GM18499 (cell line): ENCODE data around the gene C8G.

Experiments
- ATAC-seq: cut with Tn5 transposase; IDR thresholded peaks from one replicate; pipeline ENCODE4 v1.9.1; 2021; ENCODE audit warnings: moderate number of reproducible peaks; ENCODE audit not compliant: insufficient read depth, unreplicated experiment

The C8G gene

GRCh38 chr9:136964171-136964689 is 19.2 kb downstream of the C8G start:
- no peak for ATAC-seq

- ATAC-seq, result no peak
Measured at GRCh38 chr9:136964833-136965422, 19.9 kb downstream of the C8G start.

GRCh38 chr9:136965771-136966484 is 20.9 kb downstream of the C8G start:
- ATAC-seq, result no peak

GRCh38 chr9:136968333-136969127 is 23.5 kb downstream of the C8G start:
- no peak for ATAC-seq

- no peak for ATAC-seq
Measured at GRCh38 chr9:136969150-136969549, 24.1 kb downstream of the C8G start.

- no peak for ATAC-seq
Measured at GRCh38 chr9:136969774-136970173, 24.7 kb downstream of the C8G start.

GRCh38 chr9:136970361-136970760 is 25.3 kb downstream of the C8G start:
- ATAC-seq, result no peak

- ATAC-seq, result no peak
Measured at GRCh38 chr9:136971746-136972145, 26.7 kb downstream of the C8G start.

GRCh38 chr9:136972335-136972734 is 27.3 kb downstream of the C8G start:
- ATAC-seq, result no peak

- ATAC-seq, result no peak
Measured at GRCh38 chr9:136972743-136973142, 27.7 kb downstream of the C8G start.

- ATAC-seq, result no peak
Measured at GRCh38 chr9:136973618-136974617, 28.9 kb downstream of the C8G start.

GRCh38 chr9:136974817-136975535 is 29.9 kb downstream of the C8G start:
- no peak for ATAC-seq

- no peak for ATAC-seq
Measured at GRCh38 chr9:136975644-136976043, 30.6 kb downstream of the C8G start.

GRCh38 chr9:136977223-136977622 is 32.2 kb downstream of the C8G start, which contains the start of gene PTGDS:
Gene PTGDS (plus strand): TSS chr9:136977504. CDS start chr9:136977579, 75 bp downstream.
- no peak for ATAC-seq

GRCh38 chr9:136977649-136978072 is 32.6 kb downstream of the C8G start:
- ATAC-seq, result no peak

- no peak for ATAC-seq
Measured at GRCh38 chr9:136978073-136978864, 33.2 kb downstream of the C8G start.

- ATAC-seq, result no peak
Measured at GRCh38 chr9:136978865-136979544, 34.0 kb downstream of the C8G start.
